Amniotic stem cell (primary cell): ENCODE measurements around the gene ENTPD2.

Experiments
- DNase-seq: peaks from one replicate; lab custom pipeline; 2025; lab: John Stamatoyannopoulos, UW

The ENTPD2 gene

DNA sequence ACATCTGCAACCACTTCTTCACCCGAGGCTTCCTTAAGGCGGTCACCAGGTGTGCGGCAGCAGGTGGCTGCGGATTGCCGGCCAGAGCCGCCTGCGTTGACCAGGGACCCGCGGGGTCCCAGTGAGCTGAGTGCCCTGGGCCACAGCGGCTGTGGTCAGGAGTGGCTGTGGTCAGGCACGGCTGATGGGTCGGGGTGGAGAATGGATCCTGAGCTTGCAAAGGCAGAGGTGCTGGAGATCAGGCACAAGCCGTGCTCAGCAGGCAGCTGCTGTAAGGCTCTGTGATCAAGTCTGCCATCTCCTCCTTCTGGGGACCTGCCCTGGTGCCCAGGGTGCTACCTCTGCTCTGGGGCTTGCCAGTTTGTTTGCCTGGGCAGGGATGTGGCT lies 25.5 kb upstream of the ENTPD2 start:
- DNase-seq: no peak

GRCh38 chr9:137078701-137079400 lies 25.0 kb upstream of the ENTPD2 start:
- DNase-seq: no peak

GRCh38 chr9:137077758-137078693 lies 24.2 kb upstream of the ENTPD2 start:
- no peak for DNase-seq

DNA sequence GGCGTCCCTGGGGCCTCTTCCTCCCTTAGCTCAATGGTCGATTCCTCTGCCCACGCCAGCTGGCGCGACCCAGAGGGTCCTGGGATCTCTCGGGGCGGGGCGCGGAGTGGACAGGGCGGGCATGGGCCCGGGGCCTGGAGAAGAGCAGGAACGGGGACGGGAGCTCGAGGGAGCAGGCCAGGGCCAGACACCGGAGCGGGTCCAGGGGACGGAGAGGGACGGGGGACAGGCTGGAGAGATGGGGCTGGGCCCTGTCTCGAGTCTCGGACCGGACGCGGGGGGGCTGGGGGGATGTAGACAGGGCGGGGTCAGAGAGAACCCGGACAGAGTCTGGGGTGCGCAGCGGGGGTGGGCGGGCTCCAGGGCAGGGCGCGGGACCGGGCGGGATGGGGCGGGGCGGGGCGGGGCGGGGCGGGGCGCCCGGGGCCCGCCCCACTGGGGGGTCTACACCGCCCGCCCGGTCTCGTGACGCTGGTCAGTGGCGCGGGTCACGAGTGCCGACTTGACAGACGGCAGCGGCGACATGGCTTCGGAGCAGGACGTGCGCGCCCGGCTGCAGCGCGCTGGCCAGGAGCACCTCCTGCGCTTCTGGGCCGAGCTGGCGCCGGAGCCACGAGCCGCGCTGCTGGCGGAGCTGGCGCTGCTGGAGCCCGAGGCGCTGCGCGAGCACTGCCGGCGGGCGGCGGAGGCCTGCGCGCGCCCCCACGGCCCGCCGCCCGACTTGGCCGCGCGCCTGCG lies 23.3 kb upstream of the ENTPD2 start, which contains the start of gene UAP1L1:
Gene UAP1L1 (plus strand): TSS at position 508 of the 738 bp plus-strand sequence. CDS start 16 bp downstream, at position 524.
- DNase-seq: no peak

DNA sequence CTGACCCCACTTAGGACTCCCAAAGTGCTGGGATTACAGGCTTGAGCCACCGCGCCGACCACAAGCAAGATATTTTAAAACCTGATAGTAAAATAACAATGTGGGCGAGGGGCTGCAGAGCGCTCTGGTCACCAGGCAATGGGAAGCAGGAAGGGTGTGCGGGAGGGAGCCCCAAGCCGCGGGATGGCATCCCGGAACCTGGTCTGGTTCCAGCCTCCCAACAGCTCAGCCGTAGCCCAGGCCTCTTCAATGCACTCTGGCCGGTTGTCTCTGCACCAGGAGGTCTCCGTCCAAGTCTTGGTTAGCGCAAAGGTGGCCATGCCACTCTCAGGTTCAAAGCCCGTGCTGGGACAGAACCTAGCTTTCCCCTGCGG lies 22.8 kb upstream of the ENTPD2 start:
- no peak for DNase-seq

DNA sequence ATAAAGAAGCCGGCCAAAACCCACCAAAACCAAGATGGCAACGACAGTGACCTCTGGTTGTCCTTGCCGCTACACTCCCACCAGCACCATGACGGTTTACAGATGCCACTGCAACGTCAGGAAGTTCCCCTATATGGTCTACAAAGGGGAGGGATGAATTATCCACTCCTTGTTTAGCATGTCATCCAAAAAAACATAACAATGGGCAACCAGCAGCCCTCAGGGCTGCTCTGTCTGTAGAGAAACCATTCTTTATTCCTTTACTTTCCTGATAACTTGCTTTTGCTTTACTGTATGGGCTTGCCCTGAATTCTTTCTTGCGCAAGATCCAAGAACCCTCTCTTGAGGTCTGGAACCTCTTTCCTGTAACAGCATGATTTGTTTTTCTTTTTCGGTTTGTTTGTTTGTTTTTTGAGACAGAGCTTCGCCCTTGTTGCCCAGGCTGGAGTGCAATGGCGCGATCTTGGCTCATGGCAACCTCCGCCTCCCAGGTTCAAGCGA lies 21.5 kb upstream of the ENTPD2 start:
- no peak for DNase-seq

- DNase-seq: no peak
Observed at GRCh38 chr9:137074657-137075274, 20.9 kb upstream of the ENTPD2 start.

DNA sequence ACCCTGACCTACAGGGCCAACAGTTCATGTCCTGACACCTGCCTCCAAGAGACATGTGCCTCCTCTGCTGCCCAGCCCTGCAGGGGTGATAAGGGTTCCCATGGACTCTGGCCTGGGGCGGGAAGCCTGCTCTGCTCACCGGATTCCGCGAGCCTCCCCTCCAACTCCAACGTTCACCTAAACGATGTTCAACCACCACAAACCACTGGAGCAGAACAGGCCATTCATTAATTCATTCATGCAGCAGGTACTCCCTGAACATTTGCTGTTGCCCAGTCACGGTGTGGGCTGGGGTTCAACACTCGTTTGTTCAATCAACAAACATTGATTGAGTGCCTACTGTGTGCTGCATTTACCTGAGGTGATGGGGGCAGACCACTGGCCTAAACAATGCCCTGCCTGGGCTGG lies 20.1 kb upstream of the ENTPD2 start:
- DNase-seq: no peak

GRCh38 chr9:137071282-137071681 lies 17.4 kb upstream of the ENTPD2 start:
- DNase-seq: no peak

DNA sequence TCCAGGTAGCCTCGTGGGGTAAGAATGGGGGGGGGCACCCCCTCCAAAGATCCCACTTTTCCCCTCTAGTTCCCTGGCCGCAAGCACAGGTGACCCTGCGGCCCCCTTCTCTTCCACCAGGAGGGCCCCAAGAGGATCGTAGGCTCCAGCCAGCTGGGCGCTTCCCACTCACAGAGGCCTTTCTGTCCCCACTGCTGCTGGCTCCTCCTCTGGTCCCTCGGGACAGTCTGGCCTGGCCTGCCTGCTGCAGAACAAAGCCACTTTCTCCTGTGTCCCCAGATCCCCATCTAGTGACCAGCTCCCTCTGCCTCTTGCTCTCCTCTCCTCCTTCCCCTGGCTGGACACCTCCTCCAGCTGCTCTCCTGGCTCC lies 17.0 kb upstream of the ENTPD2 start:
- no peak for DNase-seq

DNA sequence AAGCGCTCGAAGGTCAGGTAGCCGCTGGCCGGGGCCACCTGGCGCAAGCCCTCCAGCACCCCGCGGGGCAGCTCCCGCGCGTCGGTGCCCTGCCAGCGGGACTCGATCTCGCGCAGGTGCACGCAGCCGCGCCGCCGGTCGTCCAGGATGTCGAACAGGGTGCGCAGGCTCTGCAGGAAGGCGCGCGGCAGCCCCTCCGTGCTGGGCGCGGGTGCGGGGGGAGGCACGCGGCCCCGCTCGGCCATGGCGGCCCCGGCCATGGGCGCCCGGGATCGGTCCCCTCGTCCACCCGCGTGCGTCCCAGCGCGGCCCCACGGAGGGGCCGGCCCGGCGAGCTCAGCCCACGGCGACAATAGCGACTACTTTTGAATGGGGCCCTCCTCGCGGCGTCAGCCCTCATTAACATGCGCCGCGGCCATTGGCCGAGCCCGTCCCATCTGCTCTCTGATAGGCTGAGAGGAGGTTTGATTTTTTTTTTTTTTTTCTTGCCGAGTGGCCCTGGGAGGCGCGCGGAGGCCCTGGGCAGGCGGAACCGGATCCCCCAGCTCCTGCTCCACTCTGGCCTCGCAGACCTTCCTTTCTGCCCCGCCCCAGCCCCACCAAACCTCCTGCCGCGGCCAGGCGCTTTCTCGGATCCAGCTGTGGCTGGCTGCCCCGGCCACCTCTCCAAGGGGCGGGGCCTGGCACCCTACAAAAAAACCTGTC lies 16.5 kb upstream of the ENTPD2 start, which contains the start of gene SAPCD2:
Gene SAPCD2 (minus strand): TSS at position 357 of the 705 bp plus-strand sequence. CDS start 97 bp downstream, at position 260.
- DNase-seq: peak; percentile 49

- no peak for DNase-seq
Observed at GRCh38 chr9:137069508-137070091, 15.7 kb upstream of the ENTPD2 start.

- no peak for DNase-seq
Observed at GRCh38 chr9:137068539-137069507, 15.0 kb upstream of the ENTPD2 start.

DNA sequence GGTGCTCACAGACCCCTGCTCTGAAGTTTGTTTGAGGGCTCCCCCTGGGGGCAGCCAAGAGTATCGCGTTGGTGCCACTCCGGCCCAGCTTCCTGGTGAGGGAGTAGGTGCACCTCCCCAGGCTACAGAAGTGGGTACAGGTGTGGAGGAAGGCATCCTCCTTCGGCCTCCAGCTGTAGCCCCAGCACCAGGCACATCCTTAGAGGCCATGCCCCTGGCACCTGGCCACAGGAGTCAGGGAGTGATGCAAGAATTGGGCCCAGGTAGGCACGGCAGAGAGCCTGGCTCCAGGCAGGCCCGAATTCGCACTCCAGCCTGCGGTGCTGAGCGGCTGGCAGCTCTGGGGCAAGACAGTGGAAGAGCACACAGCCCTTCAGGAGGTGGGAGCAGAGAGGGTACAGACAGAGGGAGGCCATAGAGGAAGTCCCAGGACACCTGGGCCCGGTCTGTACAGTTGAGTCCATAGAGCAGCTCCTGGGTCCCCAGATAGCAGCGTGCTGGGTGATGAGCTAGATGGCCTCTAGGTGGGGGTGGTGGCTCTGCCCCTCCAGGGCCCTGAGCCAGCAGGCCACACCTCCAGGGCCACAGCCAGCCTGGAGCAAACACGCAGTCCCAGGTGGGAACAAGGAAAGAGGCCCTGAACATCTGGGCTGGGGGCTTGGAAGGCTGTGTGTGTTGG lies 14.1 kb upstream of the ENTPD2 start:
- no peak for DNase-seq

DNA sequence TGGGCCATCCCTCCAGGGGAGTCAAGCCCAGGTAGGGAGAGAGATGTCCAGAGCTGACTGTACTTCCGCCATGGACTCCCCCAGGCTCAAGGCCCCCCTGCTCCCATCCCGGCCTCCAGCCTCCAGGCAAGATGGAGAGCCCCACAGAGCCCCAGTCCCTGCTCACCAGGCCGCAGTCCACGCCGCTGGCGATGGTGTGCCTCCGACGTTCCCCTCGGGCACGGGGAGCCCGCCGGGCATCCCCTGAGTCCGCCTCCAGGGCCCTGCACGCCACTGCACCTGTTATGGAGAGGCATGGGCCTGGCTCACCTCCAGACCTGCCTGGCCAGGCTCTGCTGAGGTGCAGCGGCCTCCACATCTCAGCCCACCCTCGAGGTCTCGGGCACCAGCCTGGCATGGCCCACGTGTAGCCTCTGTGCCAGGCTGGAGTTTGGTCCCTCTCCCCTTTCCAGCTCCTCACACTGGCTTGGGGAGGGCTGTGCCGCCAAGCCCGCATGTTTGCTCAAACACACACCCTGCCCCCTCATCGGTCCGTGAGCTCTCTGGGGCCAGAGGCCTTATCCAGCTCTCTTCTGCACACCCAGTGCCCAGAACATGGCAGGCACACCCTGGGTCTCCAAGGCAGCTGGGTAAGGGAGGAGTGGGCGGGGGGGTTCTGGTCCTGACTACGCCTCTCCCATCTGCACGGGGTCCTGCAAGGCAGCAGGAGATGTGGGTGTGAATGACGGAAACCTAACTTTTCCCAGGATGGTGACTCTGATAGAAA lies 12.4 kb upstream of the ENTPD2 start:
- DNase-seq: no peak

GRCh38 chr9:137065336-137065967 lies 11.6 kb upstream of the ENTPD2 start:
- no peak for DNase-seq

- DNase-seq: no peak
Observed at GRCh38 chr9:137064880-137065164, 11.0 kb upstream of the ENTPD2 start.
